HG02943 (cell line): ENCODE measurements around the gene FHOD3.

Source experiments
- ATAC-seq: cut with Tn5 transposase; IDR thresholded peaks from one replicate; pipeline ENCODE4 v1.9.1; 2021; ENCODE audit warnings: mild to moderate bottlenecking, low read depth, moderate library complexity; ENCODE audit not compliant: unreplicated experiment

The FHOD3 gene

DNA sequence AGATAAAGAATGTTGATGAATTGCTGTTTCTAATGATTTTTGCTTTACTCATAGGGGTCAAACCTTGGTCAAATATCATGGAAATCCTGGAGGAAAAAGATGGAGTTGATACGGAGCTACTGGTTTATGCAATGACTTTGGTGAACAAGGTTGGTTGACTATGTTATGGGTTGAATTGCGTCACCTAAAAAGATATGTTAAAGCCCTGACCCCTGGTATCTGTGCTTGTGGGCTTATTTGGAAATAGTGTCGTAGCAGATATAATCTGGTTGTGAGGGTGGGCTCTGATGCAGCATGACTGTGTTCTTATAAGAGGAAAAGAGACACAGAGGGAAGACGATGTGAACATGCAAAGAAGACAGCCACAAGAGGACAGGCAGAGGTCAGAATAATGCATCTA lies 305.1 kb downstream of the FHOD3 start:
- no peak for ATAC-seq

DNA sequence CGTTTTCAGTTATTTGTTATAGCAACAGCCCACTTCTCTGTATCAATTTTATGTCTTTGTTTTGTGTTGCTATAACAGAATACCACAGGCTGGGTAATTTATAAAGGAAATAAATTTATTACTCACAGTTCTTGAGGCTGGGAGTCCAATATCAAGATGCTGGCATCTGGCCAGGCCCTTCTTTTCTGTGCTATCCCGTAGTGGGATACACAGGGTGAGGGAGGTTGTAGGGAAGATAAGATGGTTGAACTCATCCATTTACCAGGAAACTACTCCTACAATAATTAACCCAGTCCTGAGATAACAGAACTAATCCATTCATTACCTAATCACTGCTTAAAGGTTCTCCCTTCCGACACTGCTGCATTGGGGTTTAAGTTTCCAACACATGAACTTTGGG lies 310.6 kb downstream of the FHOD3 start:
- no peak for ATAC-seq

DNA sequence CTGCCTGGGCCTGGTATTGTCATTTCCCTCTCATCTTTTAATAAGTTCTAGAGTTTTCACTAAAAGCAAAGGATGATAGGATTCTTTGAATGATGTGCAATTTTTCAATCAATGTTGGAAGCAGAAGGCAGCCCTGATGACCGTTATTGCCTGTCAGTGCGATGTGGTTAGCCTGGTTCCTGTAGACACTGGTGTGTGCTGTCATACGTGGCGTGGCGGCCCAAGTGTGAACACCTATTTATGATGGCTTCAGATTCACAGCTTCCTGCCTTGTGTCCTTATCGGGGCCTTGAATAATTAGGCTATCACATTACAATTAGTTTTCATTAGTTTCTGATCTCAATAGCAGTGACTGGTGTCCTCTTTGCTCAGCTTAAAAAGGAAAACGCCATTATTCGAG lies 312.7 kb downstream of the FHOD3 start:
- no peak for ATAC-seq

DNA sequence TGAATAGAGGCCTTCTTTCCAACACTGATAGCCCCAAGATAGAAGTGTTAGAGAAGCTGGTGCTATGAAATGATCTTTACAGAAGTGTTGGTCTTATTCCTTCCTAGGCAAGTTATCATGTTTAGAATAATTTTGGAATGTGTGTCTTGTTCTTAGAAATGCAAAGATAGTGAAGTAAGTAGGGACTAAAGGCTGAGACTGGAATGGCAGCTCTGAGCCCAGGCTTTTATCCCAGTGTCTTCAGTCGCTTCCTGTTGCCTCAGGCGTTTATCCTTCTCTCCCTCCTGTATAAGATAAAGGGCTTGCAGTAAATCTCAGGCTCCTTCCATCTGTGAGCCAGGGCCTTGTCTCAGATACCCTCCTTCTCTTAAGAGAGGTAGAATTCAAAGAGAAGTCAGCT lies 313.1 kb downstream of the FHOD3 start:
- ATAC-seq, result no peak

DNA sequence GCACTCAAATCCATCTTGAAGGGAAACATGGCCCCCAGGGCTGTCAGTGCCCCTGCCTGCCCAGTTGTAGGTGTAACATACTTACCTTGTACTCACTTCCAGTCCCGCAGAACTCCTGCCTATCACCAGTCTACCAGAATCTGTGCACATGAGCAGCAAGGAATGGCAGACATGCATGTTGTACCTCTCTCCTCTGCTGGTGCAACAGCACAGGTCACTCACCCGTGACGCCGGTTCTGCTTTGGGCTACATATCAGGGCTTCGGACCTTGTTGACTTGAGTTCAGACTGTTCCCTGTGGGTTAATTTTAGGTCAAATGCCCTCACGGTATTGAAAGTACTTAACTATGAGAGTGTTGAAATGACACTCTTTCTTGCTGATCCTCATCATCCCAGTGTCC lies 315.6 kb downstream of the FHOD3 start:
- ATAC-seq, result no peak

DNA sequence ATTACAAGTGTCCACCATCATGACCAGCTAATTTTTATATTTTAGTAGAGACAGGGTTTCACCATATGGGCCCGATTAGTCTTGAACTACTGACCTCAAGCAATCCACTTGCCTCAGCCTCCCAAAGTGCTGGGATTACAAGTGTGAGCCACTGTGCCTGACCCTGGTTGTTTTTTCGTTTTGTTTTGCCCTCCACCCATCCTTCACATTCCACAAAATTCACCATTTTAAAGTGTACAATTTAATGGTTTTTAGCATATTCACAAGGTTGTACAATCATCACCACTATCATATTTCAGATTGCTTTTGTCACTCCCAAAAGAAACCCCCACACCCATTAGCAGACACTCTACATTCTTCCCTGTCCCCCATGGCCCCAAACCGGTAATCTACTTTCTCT lies 316.3 kb downstream of the FHOD3 start:
- no peak for ATAC-seq

DNA sequence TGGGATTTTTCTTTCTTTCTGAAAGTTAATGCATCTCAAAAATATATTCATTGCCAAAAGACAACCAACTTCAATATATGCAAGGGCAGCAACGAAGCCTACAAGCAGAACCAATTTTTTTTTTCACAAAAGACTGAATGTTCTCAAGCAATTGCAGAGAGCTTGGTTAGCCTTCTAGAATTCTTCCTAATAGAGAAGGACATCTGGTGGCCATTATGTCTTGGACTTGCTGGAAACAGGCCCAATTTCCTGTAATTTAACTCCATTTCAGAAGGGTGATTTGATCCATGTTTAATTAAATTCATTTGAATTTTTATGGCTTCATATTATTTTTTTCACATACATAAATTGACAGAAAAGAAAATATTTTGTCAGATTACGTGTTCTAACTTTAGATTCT lies 323.3 kb downstream of the FHOD3 start:
- ATAC-seq, result no peak

DNA sequence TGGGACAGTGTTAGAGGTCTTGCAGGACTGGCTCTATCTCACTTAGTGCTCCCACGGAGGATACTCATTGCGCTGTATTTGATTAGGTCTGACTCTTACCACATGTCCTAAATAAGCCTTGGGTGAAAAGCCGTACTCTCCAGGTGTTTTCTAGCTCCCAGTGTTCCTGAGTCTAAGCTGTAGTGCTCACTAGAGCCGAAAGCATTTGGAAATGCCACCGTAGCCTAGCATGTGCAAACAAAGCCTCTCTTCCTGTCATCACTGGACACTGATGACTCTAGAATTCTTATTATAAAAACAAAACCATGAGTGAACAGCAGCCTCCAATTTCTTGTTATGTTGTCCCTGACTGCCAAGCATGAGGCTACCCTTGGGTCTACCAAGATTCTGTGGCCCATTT lies 325.1 kb downstream of the FHOD3 start:
- ATAC-seq, result no peak

DNA sequence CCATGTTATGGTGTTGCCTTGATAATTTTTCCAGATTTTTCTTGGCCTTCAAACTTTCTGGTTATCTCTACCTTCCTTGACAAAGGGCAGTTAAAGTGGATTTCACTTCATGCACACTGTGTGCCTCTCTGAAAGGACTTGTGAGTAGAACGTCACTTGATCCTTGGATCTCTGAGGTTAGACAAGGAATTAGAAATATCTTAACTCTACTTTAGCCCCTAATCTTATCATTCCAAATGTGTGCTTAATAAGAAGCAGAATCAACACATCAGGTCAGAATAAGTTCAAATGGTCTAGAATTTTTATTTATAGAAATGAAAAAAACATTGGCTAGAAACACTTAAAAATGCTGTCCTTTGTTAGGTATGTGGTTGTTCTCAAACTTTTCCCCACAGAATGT lies 325.6 kb downstream of the FHOD3 start:
- ATAC-seq, result no peak

DNA sequence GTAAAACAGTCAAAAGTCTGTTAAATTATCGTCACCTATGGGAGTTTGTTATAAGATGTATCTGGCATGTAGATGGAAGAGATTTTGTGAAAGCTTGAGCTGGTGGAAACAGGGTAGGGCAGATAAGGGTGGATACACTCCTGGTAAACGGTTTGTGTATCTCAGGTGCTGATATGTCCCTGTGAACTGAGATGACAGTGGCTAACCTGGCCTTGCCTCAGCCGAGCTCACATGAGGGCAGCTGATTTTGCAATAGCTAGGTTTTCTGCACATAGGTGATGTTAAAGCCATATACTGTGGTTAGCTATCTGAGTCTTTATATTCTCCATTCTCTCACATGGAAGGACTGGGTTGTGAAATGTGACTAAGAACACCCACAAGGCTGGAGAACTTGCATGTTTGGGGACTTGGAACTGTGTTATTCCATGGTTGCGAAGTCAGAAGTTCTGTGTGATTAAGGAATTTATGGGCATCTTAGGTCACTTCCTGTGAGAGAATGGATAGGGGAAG lies 326.2 kb downstream of the FHOD3 start:
- ATAC-seq, result no peak

DNA sequence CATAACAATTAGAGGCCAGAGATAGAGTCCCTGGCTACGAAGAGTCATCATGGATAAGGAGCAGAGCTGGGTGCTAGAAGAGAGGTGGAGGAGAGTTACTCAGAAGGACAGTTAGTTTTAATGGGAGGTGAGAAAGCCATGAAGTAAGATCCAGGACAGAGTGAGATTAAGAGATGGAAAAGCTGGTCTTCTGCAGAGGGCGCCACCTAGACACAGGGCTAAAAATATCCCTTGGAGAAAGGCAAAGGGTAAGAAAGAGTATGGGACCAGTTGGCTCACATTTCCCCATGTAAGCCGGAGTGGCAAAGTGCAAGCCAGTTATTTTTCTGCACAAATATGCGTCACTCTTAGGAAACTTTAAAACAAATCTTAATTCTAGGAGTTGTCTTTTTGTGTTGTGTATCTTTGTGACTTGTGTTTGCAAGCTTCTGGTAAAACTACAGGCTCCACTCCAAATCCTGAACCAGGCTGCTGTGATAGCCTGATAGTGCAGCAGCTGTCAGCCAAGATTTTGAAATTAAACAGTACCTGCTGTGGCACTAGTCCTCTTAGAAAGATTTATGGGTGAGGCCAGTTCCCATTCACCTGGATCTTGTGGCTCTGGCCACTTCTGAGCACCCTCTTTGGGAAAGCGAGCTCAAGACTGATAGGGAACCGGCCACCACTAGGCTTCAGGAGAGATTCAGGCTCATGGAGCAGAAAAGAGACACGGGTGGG lies 327.1 kb downstream of the FHOD3 start:
- ATAC-seq, result no peak

DNA sequence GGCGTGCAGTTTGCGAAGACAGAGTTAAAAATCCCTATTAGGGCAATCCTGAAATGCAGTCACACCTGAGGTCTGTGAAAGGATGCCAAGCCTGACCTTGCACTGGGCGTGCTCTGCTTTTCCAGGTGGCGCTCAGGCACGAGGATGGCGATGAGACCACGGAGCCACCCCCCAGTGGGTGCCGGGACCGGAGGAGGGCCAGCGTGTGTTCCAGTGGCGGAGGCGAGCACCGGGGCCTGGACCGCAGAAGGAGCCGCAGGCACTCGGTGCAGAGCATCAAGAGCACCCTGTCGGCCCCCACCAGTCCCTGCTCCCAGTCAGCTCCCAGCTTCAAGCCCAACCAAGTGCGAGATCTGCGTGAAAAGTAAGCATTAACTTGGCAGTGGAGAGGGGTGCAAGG lies 327.9 kb downstream of the FHOD3 start:
- no peak for ATAC-seq

DNA sequence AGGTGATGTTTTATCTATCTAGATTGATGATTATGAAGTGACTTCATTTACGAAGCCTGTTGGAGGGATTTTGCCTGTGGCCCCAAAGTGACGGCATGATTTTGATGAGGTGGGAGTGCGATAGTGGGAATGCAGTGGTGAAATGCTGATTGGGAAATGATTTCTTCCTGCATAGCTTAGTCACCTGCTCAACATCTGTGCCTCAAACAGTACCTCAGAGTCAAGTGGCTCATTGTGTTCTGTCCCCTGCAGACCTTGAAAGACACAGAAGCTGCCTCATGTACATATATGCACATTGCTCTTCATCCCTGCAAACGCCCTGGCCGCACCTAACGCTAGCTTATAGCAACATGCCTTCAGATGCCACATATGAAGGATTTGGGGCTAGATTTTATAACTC lies 330.1 kb downstream of the FHOD3 start:
- no peak for ATAC-seq

DNA sequence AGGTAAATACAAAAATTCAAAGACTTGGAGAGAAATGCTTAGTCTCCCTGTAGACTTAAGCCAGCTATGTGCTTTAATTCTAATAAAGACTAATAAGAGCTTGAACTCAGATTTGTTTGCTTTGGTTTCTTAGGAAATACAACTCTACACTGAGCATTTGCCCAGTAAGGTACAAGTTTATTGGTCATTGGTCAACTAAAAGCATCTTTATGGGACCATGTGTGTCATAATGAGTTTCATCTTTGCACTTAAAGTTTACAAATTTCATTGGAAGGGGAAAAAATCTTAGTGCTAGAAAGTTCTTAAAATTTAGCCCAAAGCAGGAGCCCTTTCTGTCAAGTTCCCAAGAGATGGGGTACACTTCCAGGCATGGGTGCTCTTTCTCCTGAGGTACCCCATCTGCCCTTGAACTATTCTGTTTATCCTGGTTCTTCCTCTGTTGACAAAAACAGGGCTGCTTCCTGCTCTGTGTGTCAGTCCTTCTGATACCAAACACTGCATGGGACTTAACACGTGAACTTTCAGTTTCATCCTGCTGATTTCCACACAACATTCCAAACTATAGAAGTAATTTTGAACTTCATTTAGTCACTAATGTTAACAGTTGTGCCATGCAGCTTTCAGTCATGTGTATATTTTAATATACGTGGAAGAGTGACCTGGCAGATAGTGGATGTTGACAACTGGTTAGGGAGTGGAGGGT lies 331.1 kb downstream of the FHOD3 start:
- ATAC-seq, result no peak

DNA sequence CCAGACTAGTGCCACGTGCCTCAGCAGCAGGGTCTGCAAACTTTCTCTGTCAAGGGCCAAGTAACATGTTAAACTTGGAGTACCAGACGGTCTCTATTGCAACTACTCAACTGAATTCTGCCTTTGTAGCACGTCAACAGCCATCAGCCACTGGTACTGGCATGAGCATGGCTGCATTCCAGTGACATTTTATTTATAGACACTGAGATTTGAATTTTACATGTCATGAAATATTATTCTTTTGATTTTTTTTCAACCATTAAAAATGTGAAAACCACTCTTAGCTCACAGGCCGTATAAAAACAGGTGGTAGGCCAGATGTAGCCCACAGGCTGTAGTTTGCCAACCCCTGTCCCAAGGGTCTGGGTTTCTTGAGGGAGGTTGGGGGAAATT lies 331.6 kb downstream of the FHOD3 start:
- no peak for ATAC-seq

DNA sequence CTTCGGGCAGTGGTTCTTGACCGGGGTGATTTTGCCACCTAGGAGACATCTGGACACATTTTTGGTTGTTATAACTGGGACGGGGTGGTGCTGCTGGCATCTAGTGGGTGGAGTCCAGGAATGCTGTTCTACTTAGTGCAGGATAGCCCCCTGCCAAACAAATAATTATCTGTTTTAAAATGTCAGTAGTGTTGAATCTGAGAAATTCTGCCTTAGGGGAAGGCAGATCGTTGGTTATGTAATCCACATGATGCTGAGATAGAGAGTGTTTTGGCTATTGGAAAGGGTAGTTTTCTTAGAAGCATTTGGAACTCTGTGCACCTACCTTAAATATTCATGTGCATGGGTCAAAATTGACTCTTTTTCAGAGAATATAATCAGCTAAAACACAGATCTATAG lies 332.3 kb downstream of the FHOD3 start:
- ATAC-seq, result no peak

DNA sequence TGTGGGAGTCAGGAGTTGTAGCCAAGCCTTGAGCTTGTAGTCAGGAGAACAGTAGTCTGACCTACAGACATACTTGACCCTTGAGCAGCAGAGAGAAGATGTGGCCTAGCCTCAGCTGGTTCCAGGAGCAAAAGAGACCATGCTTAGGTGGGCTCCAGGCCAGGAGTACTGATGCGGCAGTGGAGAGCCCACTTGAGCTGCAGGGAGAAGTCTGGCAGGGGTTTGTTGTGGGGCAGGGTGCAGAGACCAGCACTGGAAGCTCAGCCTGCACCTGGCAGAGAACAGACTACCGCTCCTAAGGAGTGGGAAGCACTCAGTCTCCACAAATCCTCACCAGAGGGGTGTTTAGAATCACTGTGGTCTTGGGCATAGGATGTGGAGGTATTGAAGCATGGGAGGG lies 333.4 kb downstream of the FHOD3 start:
- no peak for ATAC-seq

DNA sequence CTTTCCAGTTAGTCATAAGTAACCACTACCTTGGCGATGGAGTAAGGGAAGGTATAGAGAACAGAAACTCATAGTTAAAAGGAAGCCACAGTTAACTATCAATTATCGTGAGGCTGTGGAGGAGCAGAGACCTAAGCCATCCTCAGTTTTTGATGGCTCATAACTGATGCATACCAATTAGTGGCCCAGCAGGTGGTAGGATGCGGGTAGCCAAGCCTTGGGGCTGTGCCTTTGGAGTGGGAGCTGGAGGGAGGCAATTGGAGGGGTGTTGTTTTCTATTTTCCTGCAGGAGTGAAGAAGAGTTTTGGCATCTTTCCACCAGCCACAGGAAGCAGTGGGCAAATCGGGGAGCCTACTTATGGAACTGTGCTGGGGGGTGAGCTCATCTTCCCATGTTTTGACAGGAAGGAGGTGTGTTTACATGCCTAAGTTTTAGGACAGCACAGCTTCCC lies 336.5 kb downstream of the FHOD3 start:
- ATAC-seq, result no peak

DNA sequence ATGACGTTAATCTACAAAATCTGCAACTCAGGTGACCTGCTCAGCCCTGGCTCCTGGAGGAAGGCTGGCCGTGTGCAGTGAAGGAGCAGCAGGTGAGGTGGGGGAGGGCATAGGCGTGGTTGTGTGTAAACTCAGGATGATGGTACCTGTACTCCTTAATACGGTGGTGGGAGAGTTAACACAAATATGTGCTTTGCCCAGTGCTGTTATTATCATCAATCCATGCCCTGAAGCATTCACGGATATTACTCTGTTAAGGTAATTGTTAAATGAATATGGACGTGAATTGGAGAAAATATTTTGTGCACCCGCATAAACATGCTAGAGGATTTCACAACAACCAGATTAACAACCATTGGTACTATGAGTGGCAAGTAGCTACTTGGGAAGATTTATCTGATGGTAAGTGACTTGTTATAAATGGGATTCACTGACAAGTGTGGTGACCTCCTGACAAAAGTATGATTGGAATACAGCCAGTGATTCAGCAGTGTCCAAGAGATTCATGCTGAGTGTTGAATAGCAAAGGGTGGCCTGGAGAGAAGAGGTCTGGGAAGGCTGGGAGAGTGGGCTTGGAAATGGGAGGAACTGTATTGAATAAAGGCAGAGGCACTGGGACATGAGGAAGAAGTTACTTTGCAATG lies 337.2 kb downstream of the FHOD3 start:
- no peak for ATAC-seq

DNA sequence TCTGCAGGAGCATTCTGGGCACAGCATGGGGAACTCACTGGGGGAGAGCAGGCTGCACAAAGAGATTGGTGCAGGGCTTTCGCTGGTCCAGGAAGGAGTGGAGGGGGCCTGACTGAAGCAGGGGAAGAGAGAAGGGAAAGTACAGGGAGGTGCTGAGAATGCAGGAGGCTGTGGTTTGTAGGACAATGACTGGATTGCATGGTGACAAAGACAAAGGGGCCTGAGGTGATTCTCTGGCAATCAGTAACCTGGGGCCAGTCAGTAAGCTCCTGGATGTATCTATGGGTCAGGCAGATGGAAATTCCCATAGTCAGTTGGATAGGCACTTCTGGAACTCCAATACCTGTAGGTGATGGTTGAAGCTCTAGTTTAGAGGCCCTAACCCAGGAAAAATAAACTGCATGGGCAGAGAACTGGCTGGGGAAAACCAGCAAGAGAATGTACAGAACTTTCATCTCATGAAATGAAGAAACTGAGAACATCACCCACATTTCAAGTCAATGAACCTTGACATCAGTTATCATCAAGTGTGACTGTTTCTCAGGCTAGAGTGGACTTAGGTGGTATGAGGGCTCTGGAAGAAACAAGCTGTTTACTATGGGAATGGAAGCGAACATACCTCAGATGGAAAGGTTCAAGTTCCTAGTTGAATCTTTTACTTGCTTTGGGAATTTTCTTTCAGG lies 338.0 kb downstream of the FHOD3 start:
- ATAC-seq, result no peak

DNA sequence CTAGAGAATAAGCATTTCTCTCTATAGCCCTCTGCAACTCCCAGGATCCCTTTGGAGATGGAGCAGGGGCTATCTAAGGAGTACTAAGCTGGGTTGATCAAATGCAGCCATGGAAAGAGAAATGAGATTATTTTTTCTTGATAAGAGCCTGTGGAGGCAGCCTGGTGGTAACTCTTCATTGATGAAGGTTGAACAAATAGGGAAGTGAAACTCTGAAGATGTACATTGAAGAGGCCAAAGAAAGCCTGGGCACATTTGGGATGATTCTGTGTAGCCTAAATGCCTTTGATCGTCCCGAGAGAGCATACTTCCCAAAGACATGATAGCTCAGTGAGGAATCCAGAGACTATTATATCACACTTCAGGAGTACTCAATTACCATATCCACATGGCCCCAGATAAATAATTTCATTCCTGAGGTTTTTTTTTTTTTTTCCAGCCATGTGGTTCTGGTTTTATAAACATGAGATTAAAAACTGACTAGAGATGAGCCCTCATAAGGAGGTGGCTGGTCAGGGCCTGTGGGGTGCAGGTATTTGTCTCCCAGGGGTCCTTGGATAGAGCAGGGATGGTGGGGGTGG lies 338.8 kb downstream of the FHOD3 start:
- ATAC-seq, result no peak
